ENCODE measurements around the gene RBM34. TPM values are rescaled to one million over a fixed set of nuclear protein-coding genes. Genes with fewer than 3 reads are reported as not detected.
A peak's percentile ranks its signal among the peaks of the same experiment; 100 is the strongest.

Gene RBM34
- total RNA-seq, 2 experiments from 2014 or later = 111 to 116 TPM

DNA sequence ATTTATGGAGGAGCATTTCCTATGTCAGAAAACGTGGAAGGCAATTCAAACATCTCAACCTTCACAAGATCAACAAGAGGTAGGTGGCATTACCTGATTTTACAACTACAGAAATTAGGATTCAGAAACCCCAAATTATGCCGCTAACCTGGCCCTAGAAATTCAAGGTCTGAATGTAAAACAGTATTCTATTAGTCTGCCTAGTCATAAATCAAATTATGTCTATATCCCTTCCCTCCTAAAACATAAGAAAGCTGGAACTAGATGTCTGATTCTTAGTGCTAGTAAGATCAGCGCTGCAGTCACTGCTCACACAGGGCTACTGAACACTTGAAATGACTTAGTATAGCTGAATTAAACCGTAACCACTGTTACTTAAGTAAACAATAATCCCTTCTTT is 33.8 kb downstream of the RBM34 start:
- Mint-ChIP-seq H3K36me3 (peaks cover 42% of the 10 kb centered on the region), H3K4me3 (peak overlapping the region; percentile 88), H3K27me3 (no peaks in the 10 kb centered on the region), H3K4me1 (peaks cover 43% of the 10 kb centered on the region), H3K27ac (peak overlapping the region; percentile 98), H3K9me3 (ENCODE audit: low read depth) (no peaks in the 10 kb centered on the region)
- CTCF ChIA-PET = interaction anchor here (0.6 to 5.5 kb wide), 7 partner anchors 10 to 845 kb away, joined by 3 to 38 read pairs (median 3); no protein-coding TSS in a partner anchor
- ATAC-seq = no peak
- no peak for DNase-seq

DNA sequence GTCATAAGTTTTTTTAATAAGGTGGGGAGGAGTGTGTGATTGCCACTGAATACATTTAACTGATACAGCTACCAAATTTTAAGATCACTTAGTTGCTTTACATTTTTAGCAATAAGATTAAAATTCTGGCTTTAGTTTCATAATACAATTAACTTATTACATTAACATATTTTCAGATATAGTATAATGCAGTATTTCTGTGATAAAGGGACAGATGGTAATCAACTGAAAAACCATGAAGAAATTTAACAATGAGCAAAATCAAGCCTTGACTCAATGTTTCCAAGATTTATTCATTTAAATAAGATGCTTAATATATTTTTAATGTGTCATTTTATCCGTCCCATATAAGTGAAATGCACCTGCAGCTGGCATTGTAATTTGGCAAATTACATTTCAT is 36.4 kb downstream of the RBM34 start:
- ATAC-seq (no peak), DNase-seq (no peak)
- peak overlapping the region; percentile 80 for H3K27ac Mint-ChIP-seq
- peak overlapping the region; percentile 30 for H3K4me3 Mint-ChIP-seq
- H3K27me3 Mint-ChIP-seq = no peaks in the 10 kb centered on the region
- no peaks in the 10 kb centered on the region for H3K9me3 Mint-ChIP-seq (ENCODE audit: low read depth)
- peaks cover 45% of the 10 kb centered on the region for H3K4me1 Mint-ChIP-seq
- CTCF ChIA-PET = interaction anchor here (5.5 kb wide), 1 partner anchor 18 kb away, joined by 38 read pairs; no protein-coding TSS in a partner anchor
- peaks cover 42% of the 10 kb centered on the region for H3K36me3 Mint-ChIP-seq

DNA sequence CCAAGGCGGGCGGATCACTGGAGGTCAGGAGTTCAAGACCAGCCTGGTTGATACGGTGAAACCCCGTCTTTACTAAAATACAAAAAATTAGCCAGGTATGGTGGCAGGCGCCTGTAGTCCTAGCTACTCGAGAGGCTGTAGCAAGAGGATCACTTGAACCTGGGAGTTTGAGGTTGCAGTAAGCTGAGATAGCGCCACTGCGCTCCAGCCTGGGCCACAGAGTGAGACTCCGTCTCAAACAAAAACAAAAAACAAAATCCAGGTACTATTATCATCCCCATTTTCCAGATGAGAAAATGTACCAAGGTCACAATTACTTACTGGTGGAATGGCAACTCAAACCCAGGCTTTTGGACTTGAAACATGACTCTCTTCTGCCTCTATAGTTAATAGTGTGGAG is 36.9 kb downstream of the RBM34 start:
- H3K36me3 Mint-ChIP-seq = peaks cover 48% of the 10 kb centered on the region
- no peak for DNase-seq
- peak overlapping the region; percentile 21 for H3K4me3 Mint-ChIP-seq
- ATAC-seq = no peak
- peaks cover 43% of the 10 kb centered on the region for H3K4me1 Mint-ChIP-seq
- H3K27me3 Mint-ChIP-seq = no peaks in the 10 kb centered on the region
- H3K27ac Mint-ChIP-seq = peak overlapping the region; percentile 80
- CTCF ChIA-PET = interaction anchor here (5.5 kb wide), 1 partner anchor 18 kb away, joined by 38 read pairs; no protein-coding TSS in a partner anchor
- no peaks in the 10 kb centered on the region for H3K9me3 Mint-ChIP-seq (ENCODE audit: low read depth)

GRCh38 chr1:235122348-235122747 is 38.7 kb downstream of the RBM34 start:
- Mint-ChIP-seq H3K36me3 (peaks cover 60% of the 10 kb centered on the region), H3K27ac (peak overlapping the region; percentile 53), H3K27me3 (no peaks in the 10 kb centered on the region), H3K9me3 (ENCODE audit: low read depth) (no peaks in the 10 kb centered on the region), H3K4me1 (peaks cover 43% of the 10 kb centered on the region), H3K4me3 (no peak overlapping the region)
- DNase-seq (no peak), ATAC-seq (no peak)
- CTCF ChIA-PET = interaction anchor here (1.2 to 2.0 kb wide), 4 partner anchors 9 to 294 kb away, joined by 3 to 9 read pairs (median 4); no protein-coding TSS in a partner anchor

DNA sequence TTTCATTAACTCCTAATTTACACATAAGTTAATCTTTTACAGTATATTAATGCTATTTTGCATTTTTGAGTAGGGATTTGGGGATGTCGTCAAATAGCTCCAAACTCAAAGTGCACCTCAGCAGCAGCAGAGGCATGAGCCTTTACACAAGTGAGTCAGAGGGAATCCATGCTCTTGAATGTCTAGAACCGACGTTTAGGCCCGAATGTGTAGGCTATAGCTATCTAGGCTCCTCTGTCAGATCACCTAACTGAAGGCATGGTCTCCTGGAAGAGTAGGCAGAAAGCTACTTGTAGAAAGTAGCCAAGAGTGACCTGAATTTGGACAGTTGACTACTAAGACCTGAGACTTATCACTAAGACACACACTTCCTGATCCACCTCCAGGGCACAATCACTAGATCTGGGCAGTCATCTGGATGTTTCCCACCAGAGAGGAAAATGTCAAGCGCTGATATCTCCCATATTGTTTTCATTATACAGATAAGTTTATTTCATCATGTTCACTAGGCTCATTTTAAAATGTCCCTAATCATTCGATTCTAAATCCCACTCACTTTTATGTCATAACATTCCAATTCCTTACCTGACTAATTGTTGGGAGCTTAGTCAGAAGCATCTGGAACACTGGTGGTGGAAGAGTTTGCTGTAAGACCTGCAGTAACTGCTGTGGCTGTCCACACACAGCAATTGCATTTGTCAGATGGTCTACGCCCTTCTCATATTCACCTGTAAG is 47.7 kb downstream of the RBM34 start:
- ATAC-seq = no peak
- H3K4me3 Mint-ChIP-seq = no peak overlapping the region
- no peaks in the 10 kb centered on the region for H3K27me3 Mint-ChIP-seq
- H3K4me1 Mint-ChIP-seq = peaks cover 8% of the 10 kb centered on the region
- no peak overlapping the region for H3K27ac Mint-ChIP-seq
- H3K36me3 Mint-ChIP-seq = peaks cover 71% of the 10 kb centered on the region
- CTCF ChIA-PET = interaction anchor here (1.2 to 1.7 kb wide), 2 partner anchors 9 to 304 kb away, joined by 3 to 5 read pairs; no protein-coding TSS in a partner anchor
- H3K9me3 Mint-ChIP-seq (ENCODE audit: low read depth) = no peaks in the 10 kb centered on the region
- DNase-seq = no peak

- no peak overlapping the region for H3K27ac Mint-ChIP-seq
- H3K27me3 Mint-ChIP-seq = no peaks in the 10 kb centered on the region
- peaks cover 8% of the 10 kb centered on the region for H3K4me1 Mint-ChIP-seq
- H3K4me3 Mint-ChIP-seq = no peak overlapping the region
- CTCF ChIA-PET = interaction anchor here (1.2 to 1.7 kb wide), 2 partner anchors 10 to 304 kb away, joined by 3 to 5 read pairs; no protein-coding TSS in a partner anchor
- H3K9me3 Mint-ChIP-seq (ENCODE audit: low read depth) = no peaks in the 10 kb centered on the region
- ATAC-seq (no peak), DNase-seq (no peak)
- peaks cover 66% of the 10 kb centered on the region for H3K36me3 Mint-ChIP-seq
Measured at GRCh38 chr1:235112297-235113182, 48.5 kb downstream of the RBM34 start.

DNA sequence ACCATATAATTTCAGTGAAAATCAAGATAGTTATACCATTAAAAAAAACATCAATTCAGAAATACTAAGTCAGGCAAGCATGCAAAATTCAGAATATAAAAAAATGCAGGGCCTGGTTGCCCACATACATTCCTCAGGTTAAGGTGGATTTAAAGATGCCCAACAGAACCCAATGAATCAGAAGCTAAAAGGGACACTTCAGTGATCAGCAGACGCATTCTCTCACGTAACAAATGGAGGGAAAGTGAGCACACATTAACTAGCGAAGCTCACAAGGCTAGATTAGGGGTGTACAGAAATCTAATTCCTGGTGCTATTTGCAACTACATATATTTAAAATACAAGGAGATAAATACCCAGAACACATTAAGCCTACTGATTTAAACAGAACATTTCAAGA is 49.9 kb downstream of the RBM34 start:
- ATAC-seq (no peak), DNase-seq (no peak)
- Mint-ChIP-seq H3K4me3 (no peak overlapping the region), H3K36me3 (peaks cover 65% of the 10 kb centered on the region), H3K9me3 (ENCODE audit: low read depth) (no peaks in the 10 kb centered on the region), H3K27me3 (no peaks in the 10 kb centered on the region), H3K4me1 (peaks cover 21% of the 10 kb centered on the region), H3K27ac (no peak overlapping the region)
- CTCF ChIA-PET = no interaction called here

GRCh38 chr1:235108876-235109275 is 52.2 kb downstream of the RBM34 start:
- no peak for DNase-seq
- ATAC-seq = no peak
- CTCF ChIA-PET = interaction anchor here (0.8 to 9.5 kb wide), 4 partner anchors 23 to 307 kb away, joined by 3 to 73 read pairs (median 3); no protein-coding TSS in a partner anchor
- peaks cover 39% of the 10 kb centered on the region for H3K4me1 Mint-ChIP-seq
- H3K4me3 Mint-ChIP-seq = no peak overlapping the region
- no peaks in the 10 kb centered on the region for H3K9me3 Mint-ChIP-seq (ENCODE audit: low read depth)
- H3K27me3 Mint-ChIP-seq = no peaks in the 10 kb centered on the region
- peaks cover 51% of the 10 kb centered on the region for H3K36me3 Mint-ChIP-seq
- no peak overlapping the region for H3K27ac Mint-ChIP-seq

- peaks cover 40% of the 10 kb centered on the region for H3K4me1 Mint-ChIP-seq
- no peaks in the 10 kb centered on the region for H3K9me3 Mint-ChIP-seq (ENCODE audit: low read depth)
- no peak overlapping the region for H3K27ac Mint-ChIP-seq
- H3K27me3 Mint-ChIP-seq = no peaks in the 10 kb centered on the region
- CTCF ChIA-PET = interaction anchor here (0.8 to 9.5 kb wide), 6 partner anchors 14 to 396 kb away, joined by 3 to 73 read pairs (median 6); partner anchors contain the start of genes B3GALNT2 and TOMM20
- ATAC-seq (no peak), DNase-seq (no peak)
- peaks cover 46% of the 10 kb centered on the region for H3K36me3 Mint-ChIP-seq
- H3K4me3 Mint-ChIP-seq = no peak overlapping the region
Measured at GRCh38 chr1:235108185-235108593, 52.9 kb downstream of the RBM34 start.

GRCh38 chr1:235107368-235108184 is 53.5 kb downstream of the RBM34 start:
- H3K4me1 Mint-ChIP-seq = peaks cover 43% of the 10 kb centered on the region
- ATAC-seq (no peak), DNase-seq (no peak)
- H3K36me3 Mint-ChIP-seq = peaks cover 42% of the 10 kb centered on the region
- CTCF ChIA-PET = interaction anchor here (0.9 to 9.5 kb wide), 5 partner anchors 13 to 396 kb away, joined by 3 to 73 read pairs (median 8); partner anchors contain the start of genes B3GALNT2 and TOMM20
- H3K27me3 Mint-ChIP-seq = no peaks in the 10 kb centered on the region
- H3K27ac Mint-ChIP-seq = no peak overlapping the region
- no peaks in the 10 kb centered on the region for H3K9me3 Mint-ChIP-seq (ENCODE audit: low read depth)
- H3K4me3 Mint-ChIP-seq = no peak overlapping the region

DNA sequence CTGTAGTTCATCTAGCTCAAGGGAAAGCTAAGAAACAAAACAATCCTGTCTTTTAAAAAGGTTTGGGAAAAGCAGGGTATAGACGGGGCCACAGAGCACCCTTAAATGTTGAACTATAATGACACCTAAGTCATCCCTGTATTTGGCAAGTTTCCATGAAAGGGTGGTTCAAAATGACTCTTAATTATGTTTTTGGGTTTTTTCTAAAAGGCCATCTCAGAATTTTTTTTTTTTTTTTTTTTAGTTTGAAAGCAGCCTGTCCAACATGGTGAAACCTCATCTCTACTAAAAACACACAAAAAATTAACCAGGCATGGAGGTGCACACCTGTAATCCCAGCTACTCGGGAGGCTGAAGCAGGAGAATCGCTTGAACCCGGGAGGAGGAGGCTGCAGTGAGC is 54.6 kb downstream of the RBM34 start:
- peaks cover 37% of the 10 kb centered on the region for H3K36me3 Mint-ChIP-seq
- CTCF ChIA-PET = interaction anchor here (0.9 to 9.5 kb wide), 6 partner anchors 13 to 620 kb away, joined by 3 to 73 read pairs (median 4); partner anchors contain the start of gene TOMM20
- H3K9me3 Mint-ChIP-seq (ENCODE audit: low read depth) = no peaks in the 10 kb centered on the region
- H3K27me3 Mint-ChIP-seq = no peaks in the 10 kb centered on the region
- peak overlapping the region; percentile 67 for H3K27ac Mint-ChIP-seq
- ATAC-seq = no peak
- H3K4me3 Mint-ChIP-seq = peak overlapping the region; percentile 21
- no peak for DNase-seq
- peaks cover 46% of the 10 kb centered on the region for H3K4me1 Mint-ChIP-seq

Data from activated CD8-positive, alpha-beta memory T cell treated with anti-CD3 and anti-CD28 coated beads, Interleukin-2, amount 10 ng/mL, durations not matched to agents 7 days and 5 days (primary cell).